Measurements from ENCODE around the gene FAM151A. TPM values are rescaled to one million over a fixed set of nuclear protein-coding genes. Genes with fewer than 3 reads are reported as not detected.

FAM151A gene
- total RNA-seq, 4 donors from 2014 or later: 1.4 to 28.5 (median 7.1) TPM

DNA sequence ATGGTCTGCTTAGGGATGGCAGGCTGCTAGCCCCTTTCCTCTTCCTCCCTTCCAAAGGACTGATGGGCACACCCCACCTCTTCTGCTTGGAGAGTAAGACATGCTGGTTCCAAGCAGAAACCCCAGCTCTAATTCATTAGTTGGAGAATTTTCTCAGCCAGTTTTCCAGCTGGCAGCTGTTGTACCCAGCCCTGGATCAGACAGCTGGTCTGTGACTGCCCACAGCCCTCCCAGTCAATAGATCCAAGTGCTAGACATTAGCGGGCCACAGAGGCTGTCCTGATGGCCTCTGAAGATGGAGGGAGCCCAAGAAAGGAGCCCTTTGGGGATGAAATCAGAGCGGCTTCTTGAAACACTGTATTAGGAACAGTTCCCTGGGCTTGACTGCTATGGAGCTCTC lies 39.5 kb downstream of the FAM151A start:
- WGBS, 2 donors (ENCODE audit: low coverage in 1 of 2): 56% methylated on average over 2 of the region's 2 CpGs; no CpG with 5 or more reads in 1 of the 2 donors
- Histone ChIP-seq H3K4me3 (no peak overlapping the region), H3K9me3 (no peaks in the 10 kb centered on the region), H3K27ac (no peak overlapping the region), H3K36me3 (no peaks in the 10 kb centered on the region), H3K4me1 (peaks cover 14 to 33% (median 15%) of the 10 kb centered on the region in 4 donors), H3K27me3 (no peaks in the 10 kb centered on the region)
- TF ChIP-seq POLR2AphosphoS5 (IDR thresholded peaks at IDR 0.05): no peak
- DNase-seq: no peak
- in situ Hi-C loops (cut with MboI; ENCODE audit: low pct_ligation_motif_present in 1 of 4, low pct_unique_long_range_greater_than_20kb in 1 of 4, low sequenced_read_pairs in 3 of 4): no loop called here
- intact Hi-C loops (cut with DNase I; ENCODE audit: low total_unique reads): loop anchor here (5.0 kb wide), 2 partner anchors 37 to 322 kb away; partner anchors contain the start of gene ACOT11

GRCh38 chr1:54583307-54583686 lies 40.0 kb downstream of the FAM151A start:
- TF ChIP-seq POLR2A (IDR thresholded peaks at IDR 0.05) (no peak), EP300 (IDR thresholded peaks at IDR 0.05; ENCODE audit: low read depth) (no peak), POLR2AphosphoS5 (IDR thresholded peaks at IDR 0.05) (no peak)
- TF ChIP-seq, protein P1, sequence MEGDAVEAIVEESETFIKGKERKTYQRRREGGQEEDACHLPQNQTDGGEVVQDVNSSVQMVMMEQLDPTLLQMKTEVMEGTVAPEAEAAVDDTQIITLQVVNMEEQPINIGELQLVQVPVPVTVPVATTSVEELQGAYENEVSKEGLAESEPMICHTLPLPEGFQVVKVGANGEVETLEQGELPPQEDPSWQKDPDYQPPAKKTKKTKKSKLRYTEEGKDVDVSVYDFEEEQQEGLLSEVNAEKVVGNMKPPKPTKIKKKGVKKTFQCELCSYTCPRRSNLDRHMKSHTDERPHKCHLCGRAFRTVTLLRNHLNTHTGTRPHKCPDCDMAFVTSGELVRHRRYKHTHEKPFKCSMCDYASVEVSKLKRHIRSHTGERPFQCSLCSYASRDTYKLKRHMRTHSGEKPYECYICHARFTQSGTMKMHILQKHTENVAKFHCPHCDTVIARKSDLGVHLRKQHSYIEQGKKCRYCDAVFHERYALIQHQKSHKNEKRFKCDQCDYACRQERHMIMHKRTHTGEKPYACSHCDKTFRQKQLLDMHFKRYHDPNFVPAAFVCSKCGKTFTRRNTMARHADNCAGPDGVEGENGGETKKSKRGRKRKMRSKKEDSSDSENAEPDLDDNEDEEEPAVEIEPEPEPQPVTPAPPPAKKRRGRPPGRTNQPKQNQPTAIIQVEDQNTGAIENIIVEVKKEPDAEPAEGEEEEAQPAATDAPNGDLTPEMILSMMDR (IDR thresholded peaks at IDR 0.05): no peak

DNA sequence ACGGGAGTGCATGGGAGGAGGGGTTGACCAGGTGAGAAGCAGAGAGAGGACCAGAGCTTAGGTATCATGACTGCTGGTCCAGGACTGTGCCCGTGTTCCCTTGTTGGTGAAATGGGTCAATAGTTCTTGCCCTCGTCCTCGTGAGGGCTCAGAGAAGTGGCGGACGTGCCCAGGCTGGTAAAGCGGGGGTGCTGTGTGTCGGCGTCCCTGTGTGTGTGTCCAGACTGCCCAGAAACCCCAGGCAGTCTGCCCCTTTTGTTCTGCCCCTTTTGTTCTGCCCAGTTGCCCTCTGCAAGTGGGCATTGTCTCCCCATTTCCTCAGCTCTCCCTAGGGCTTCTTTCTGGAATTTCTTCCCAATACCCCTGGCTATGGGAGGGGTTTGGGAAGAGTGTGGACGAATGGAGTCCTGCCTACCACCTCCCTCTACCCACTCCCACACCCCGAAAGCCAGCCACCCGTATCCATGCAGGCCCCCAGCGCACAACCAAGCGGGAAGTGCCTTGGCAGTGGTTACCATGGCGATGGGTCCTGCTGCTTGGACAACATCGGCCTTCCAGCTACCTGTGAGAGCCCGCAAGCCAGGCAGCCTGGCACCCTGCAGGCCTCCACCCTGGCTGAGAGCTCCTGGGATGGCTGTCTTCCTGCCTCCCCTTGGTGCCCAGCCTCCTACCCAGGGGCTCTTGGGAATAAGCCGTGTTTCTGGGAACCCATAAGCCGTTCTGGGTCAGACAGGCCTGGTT lies 40.6 kb downstream of the FAM151A start:
- no peak for TF ChIP-seq POLR2AphosphoS5 (IDR thresholded peaks at IDR 0.05)
- no peak for TF ChIP-seq EP300 (IDR thresholded peaks at IDR 0.05; ENCODE audit: low read depth)
- no peak for TF ChIP-seq POLR2A (IDR thresholded peaks at IDR 0.05)
- TF ChIP-seq, protein P1 (IDR thresholded peaks at IDR 0.05): no peak
- 88 to 90% methylated on average over 2 to 16 of the region's 19 CpGs for WGBS, 2 donors (ENCODE audit: low coverage in 1 of 2)
- intact Hi-C loops (cut with DNase I; ENCODE audit: low total_unique reads) (loop anchor here (5.0 kb wide), 2 partner anchors 35 to 320 kb away; partner anchors contain the start of gene ACOT11), in situ Hi-C loops (cut with MboI; ENCODE audit: low pct_ligation_motif_present in 1 of 4, low pct_unique_long_range_greater_than_20kb in 1 of 4, low sequenced_read_pairs in 3 of 4) (no loop called here)
- DNase-seq: no peak
- peaks cover 16 to 36% (median 17%) of the 10 kb centered on the region in 4 donors for H3K4me1 ChIP-seq
- no peak overlapping the region for H3K4me3 ChIP-seq
- no peaks in the 10 kb centered on the region for H3K9me3 ChIP-seq
- H3K27ac ChIP-seq: peak overlapping the region in 3 of 4 donors; percentile 71 to 87 (median 75)
- no peaks in the 10 kb centered on the region for H3K36me3 ChIP-seq
- H3K27me3 ChIP-seq: no peaks in the 10 kb centered on the region

More at GRCh38 chr1:54583307-54583686, 40.0 kb downstream of the FAM151A start:
- no peak for DNase-seq
- peaks cover 14 to 34% (median 16%) of the 10 kb centered on the region in 4 donors for H3K4me1 ChIP-seq
- no peaks in the 10 kb centered on the region for H3K36me3 ChIP-seq
- H3K27ac ChIP-seq: no peak overlapping the region
- 87% methylated on average over 3 of the region's 3 CpGs; no CpG with 5 or more reads in 1 of the 2 donors for WGBS, 2 donors (ENCODE audit: low coverage in 1 of 2)
- H3K9me3 ChIP-seq: no peaks in the 10 kb centered on the region
- in situ Hi-C loops (cut with MboI; ENCODE audit: low pct_ligation_motif_present in 1 of 4, low pct_unique_long_range_greater_than_20kb in 1 of 4, low sequenced_read_pairs in 3 of 4): no loop called here
- no peak overlapping the region for H3K4me3 ChIP-seq
- intact Hi-C loops (cut with DNase I; ENCODE audit: low total_unique reads): loop anchor here (5.0 kb wide), 2 partner anchors 36 to 321 kb away; partner anchors contain the start of gene ACOT11
- H3K27me3 ChIP-seq: no peaks in the 10 kb centered on the region

GRCh38 chr1:54581621-54582035 lies 41.7 kb downstream of the FAM151A start:
- 40% methylated on average over 5 of the region's 5 CpGs; no CpG with 5 or more reads in 1 of the 2 donors for WGBS, 2 donors (ENCODE audit: low coverage in 1 of 2)
- in situ Hi-C loops (cut with MboI; ENCODE audit: low pct_ligation_motif_present in 1 of 4, low pct_unique_long_range_greater_than_20kb in 1 of 4, low sequenced_read_pairs in 3 of 4): no loop called here

More at GRCh38 chr1:54581621-54582035, 41.7 kb downstream of the FAM151A start:
- Histone ChIP-seq H3K27me3 (no peaks in the 10 kb centered on the region), H3K36me3 (no peaks in the 10 kb centered on the region), H3K27ac (peak overlapping the region; percentile 64 to 87 (median 73)), H3K4me1 (peaks cover 16 to 38% (median 19%) of the 10 kb centered on the region in 4 donors), H3K4me3 (no peak overlapping the region), H3K9me3 (no peaks in the 10 kb centered on the region)
- TF ChIP-seq POLR2AphosphoS5 (IDR thresholded peaks at IDR 0.05): peak; percentile 58 to 64 (median 59)
- peak; percentile 6 for TF ChIP-seq EP300 (IDR thresholded peaks at IDR 0.05; ENCODE audit: low read depth)
- TF ChIP-seq POLR2A (IDR thresholded peaks at IDR 0.05): peak; percentile 36
- TF ChIP-seq, protein P1 (IDR thresholded peaks at IDR 0.05): peak in 1 of 5 experiments; percentile 17
- intact Hi-C loops (cut with DNase I; ENCODE audit: low total_unique reads): loop anchor here (5.0 kb wide), 2 partner anchors 34 to 319 kb away; partner anchors contain the start of gene ACOT11
- peak; percentile 89 for DNase-seq

All from transverse colon (tissue), 4 donors.